B cell (primary cell): ENCODE data around the gene GATAD1.

Source experiments
- CTCF ChIP-seq: fragments of 200-600 bp; IDR thresholded peaks from one replicate; pipeline ENCODE4 v1.8.0; 2022; ENCODE audit warnings: antibody characterized with exemption, mild to moderate bottlenecking
- EZH2 ChIP-seq: IDR thresholded peaks from 2 replicates; pipeline ENCODE4 v1.6.1; 2012; ENCODE audit warnings: borderline replicate concordance, low read depth, mild to moderate bottlenecking, moderate library complexity, low read length; ENCODE audit not compliant: insufficient read depth, poor library complexity, severe bottlenecking

GRCh38 chr7:92437956-92438491 is 9.3 kb upstream of the GATAD1 start:
- TF ChIP-seq CTCF (no peak), EZH2 (no peak)
